HepG2 (cell line): ENCODE data around the gene PRR35. TPM values are rescaled to one million over a fixed set of nuclear protein-coding genes. Genes with fewer than 3 reads are reported as not detected.

Source experiments
- ATAC-seq: fragments of 200-7000 bp; cut with Tn5 transposase; 3 replicates; pipeline ENCODE4 v1.9.1; 2020; ENCODE audit warnings: mild to moderate bottlenecking, moderate library complexity
- BruUV-seq: library from RNA; stranded (reverse); fragments of 400-500 nt; replicated peaks from 2 replicates; lab custom pipeline; 2021; lab: Mats Ljungman, UMichigan
- CTCF ChIA-PET: fragments of 300-600 bp; formaldehyde crosslinking; extraction: SDS; loops from one replicate; lab custom pipeline; 2021; ENCODE audit warnings: low total read pairs, inconsistent platforms, low intra/inter-chr PET ratio; lab: Yijun Ruan, JAX
- POLR2A ChIA-PET: fragments of 350-600 bp; sonication (Branson Sonifier 250); formaldehyde crosslinking; loops from one replicate; lab custom pipeline; 2020; ENCODE audit warnings: antibody characterized with exemption, inconsistent platforms; lab: Yijun Ruan, JAX
- DNase-seq: peaks from one replicate; pipeline ENCODE4 v3.0.0-alpha.2; 2015; ENCODE audit warnings: low spot score
- FAIRE-seq: peaks from 3 replicates; lab custom pipeline; 2011; peaks lifted over from hg19 to GRCh38; lab: Jason Lieb, UNC
- H2AFZ ChIP-seq: one replicate; pipeline ENCODE4 v1.6.1; 2011; ENCODE audit warnings: low read length, inconsistent platforms
- H3K27ac ChIP-seq: fragments of 300-600 bp; 3 replicates; pipeline ENCODE4 v1.8.0; 2011; ENCODE audit warnings: mixed run types, mild to moderate bottlenecking, mixed read lengths, low read length, inconsistent platforms; ENCODE audit not compliant: insufficient read depth; ENCODE audit errors: extremely low read length
- H3K27me3 ChIP-seq, 2 experiments: fragments of 200-600 bp in 1 of 2; 2 replicates in 1 of 2; 3 replicates in 1 of 2; pipeline versions ENCODE4 v1.6.0 to v1.8.0; 2011; ENCODE audit warnings: low read length in 2 of 2, mild to moderate bottlenecking in 2 of 2, moderate library complexity in 2 of 2, inconsistent platforms in 1 of 2; ENCODE audit not compliant: insufficient read depth in 2 of 2, control insufficient read depth in 1 of 2
- H3K36me3 ChIP-seq, 2 experiments: fragments of 200-600 bp in 1 of 2; replicated peaks in 1 of 2; 2 replicates in 1 of 2; 3 replicates in 1 of 2; pipeline versions ENCODE4 v1.5.1 to v1.8.0; 2011; ENCODE audit warnings: low read length in 2 of 2, inconsistent platforms in 1 of 2; ENCODE audit not compliant: insufficient read depth in 2 of 2, control insufficient read depth in 1 of 2
- H3K4me1 ChIP-seq: 2 replicates; pipeline ENCODE4 v1.5.1; 2012; ENCODE audit warnings: low read length, inconsistent platforms; ENCODE audit not compliant: insufficient read depth
- H3K4me2 ChIP-seq: 2 replicates; pipeline ENCODE4 v1.6.0; 2011; ENCODE audit warnings: low read depth, low read length, inconsistent platforms
- H3K4me3 ChIP-seq, 3 experiments: fragments of 200-600 bp in 1 of 3; sonication (generic), shearing (Covaris generic) in 1 of 3; replicated peaks in 1 of 3; 2 replicates each; pipeline ENCODE4 v1.5.1; 2011 to 2016; ENCODE audit warnings: low read length in 3 of 3, inconsistent platforms in 2 of 3, low read depth in 2 of 3, mild to moderate bottlenecking in 2 of 3, control low read depth in 1 of 3, mixed read lengths in 1 of 3; ENCODE audit not compliant: insufficient read depth in 1 of 3
- H3K79me2 ChIP-seq: one replicate; pipeline ENCODE4 v1.6.1; 2011; ENCODE audit warnings: low read length, inconsistent platforms; ENCODE audit not compliant: insufficient read depth
- H3K9ac ChIP-seq: 2 replicates; pipeline ENCODE4 v1.6.0; 2011; ENCODE audit warnings: mild to moderate bottlenecking, low read depth, low read length, inconsistent platforms; ENCODE audit not compliant: insufficient read depth
- H3K9me3 ChIP-seq: 2 replicates; pipeline ENCODE4 v1.5.1; 2012; ENCODE audit warnings: mild to moderate bottlenecking, low read length
- H4K20me1 ChIP-seq: 2 replicates; pipeline ENCODE4 v1.6.0; 2011; ENCODE audit warnings: inconsistent platforms, mild to moderate bottlenecking, low read length, moderate library complexity; ENCODE audit not compliant: insufficient read depth
- ERF ChIP-seq: IDR thresholded peaks from 2 replicates; pipeline ENCODE4 v1.6.1; 2018; ENCODE audit warnings: missing biosample characterization, missing genetic modification reagents
- HCFC1 ChIP-seq: fragments of 150-350 bp; IDR thresholded peaks from 2 replicates; pipeline ENCODE4 v1.6.1; 2014; ENCODE audit warnings: low read depth, low read length
- PRPF4 ChIP-seq: fragments of 200-400 bp; formaldehyde crosslinking; IDR thresholded peaks from 2 replicates; pipeline ENCODE4 v1.6.1; 2016; ENCODE audit warnings: low read length, low read depth; ENCODE audit not compliant: poor library complexity, severe bottlenecking
- UBTF ChIP-seq: sonication (generic); formaldehyde crosslinking; IDR thresholded peaks from 2 replicates; pipeline ENCODE4 v1.4.0; 2020; ENCODE audit warnings: mild to moderate bottlenecking, missing genetic modification reagents
- ZNF776 ChIP-seq: sonication (generic); formaldehyde crosslinking; IDR thresholded peaks from 2 replicates; pipeline ENCODE4 v1.4.0; 2020; ENCODE audit warnings: mild to moderate bottlenecking, missing genetic modification reagents
- WGBS: methylation state at CpG from one replicate; pipeline ENCODE4 v1.1.6; 2017; ENCODE audit warnings: low lambda C conversion rate; 5-methylcytosine and 5-hydroxymethylcytosine counted together
- in situ Hi-C: cut with HindIII; loops from 2 replicates; pipeline ENCODE4 v1.10.0; 2017; ENCODE audit warnings: low pct_unique_long_range_greater_than_20kb; ENCODE audit not compliant: extremely low pct_ligation_motif_present
- intact Hi-C: fragments of 100-400 bp; cut with micrococcal nuclease; formaldehyde crosslinking; loops from one replicate; pipeline ENCODE4 v1.10.0; 2022; ENCODE audit not compliant: unreplicated experiment
- polyA plus RNA-seq, 8 experiments: library from polyadenylated mRNA; depleted of rRNA in 3 of 8; stranded (reverse) in 7 of 8; unstranded in 1 of 8; fragments of >200 nt; fragmentation: Illumina TruSeq in 4 of 8; extraction: Trizol in 4 of 8; gene quantifications; 2 replicates each; pipeline versions ENCODE4 v1.2.1 to v1.2.3, GENCODE V29; 2011 to 2016; ENCODE audit warnings: low read depth in 4 of 8, missing spikeins in 1 of 8, mixed read lengths in 1 of 8; ENCODE audit not compliant: insufficient read depth in 1 of 8
- total RNA-seq, 5 experiments: library from RNA; depleted of rRNA; stranded (reverse); fragments of >200 nt; fragmentation: Illumina TruSeq; extraction: Trizol; gene quantifications; 2 replicates each; pipeline ENCODE4 v1.2.3, GENCODE V29; 2016; ENCODE audit warnings: low read depth in 1 of 5
- TF ChIP-seq, protein P1 (sequence below): sonication (generic); formaldehyde crosslinking; IDR thresholded peaks from 2 replicates; pipeline ENCODE4 v1.5.0; 2020; ENCODE audit warnings: mild to moderate bottlenecking, missing genetic modification reagents, borderline replicate concordance

The PRR35 gene
- total and polyA plus RNA-seq, 2 of the 13 experiments (the other 11 are each of a cell fraction or from before 2014, with no cell fraction given): 0.07 to 0.16 TPM

GRCh38 chr16:544517-544916, 15.7 kb upstream of the PRR35 start:
- peak; percentile 13 for TF ChIP-seq PRPF4
- TF ChIP-seq ERF (CRISPR knock-in tag): no peak
- TF ChIP-seq HCFC1: no peak
- FAIRE-seq: no peak
- POLR2A ChIA-PET: interaction anchor here (1.2 to 2.6 kb wide), 3 partner anchors 10 to 42 kb away, joined by 3 to 17 read pairs (median 4); no protein-coding TSS in a partner anchor

DNA sequence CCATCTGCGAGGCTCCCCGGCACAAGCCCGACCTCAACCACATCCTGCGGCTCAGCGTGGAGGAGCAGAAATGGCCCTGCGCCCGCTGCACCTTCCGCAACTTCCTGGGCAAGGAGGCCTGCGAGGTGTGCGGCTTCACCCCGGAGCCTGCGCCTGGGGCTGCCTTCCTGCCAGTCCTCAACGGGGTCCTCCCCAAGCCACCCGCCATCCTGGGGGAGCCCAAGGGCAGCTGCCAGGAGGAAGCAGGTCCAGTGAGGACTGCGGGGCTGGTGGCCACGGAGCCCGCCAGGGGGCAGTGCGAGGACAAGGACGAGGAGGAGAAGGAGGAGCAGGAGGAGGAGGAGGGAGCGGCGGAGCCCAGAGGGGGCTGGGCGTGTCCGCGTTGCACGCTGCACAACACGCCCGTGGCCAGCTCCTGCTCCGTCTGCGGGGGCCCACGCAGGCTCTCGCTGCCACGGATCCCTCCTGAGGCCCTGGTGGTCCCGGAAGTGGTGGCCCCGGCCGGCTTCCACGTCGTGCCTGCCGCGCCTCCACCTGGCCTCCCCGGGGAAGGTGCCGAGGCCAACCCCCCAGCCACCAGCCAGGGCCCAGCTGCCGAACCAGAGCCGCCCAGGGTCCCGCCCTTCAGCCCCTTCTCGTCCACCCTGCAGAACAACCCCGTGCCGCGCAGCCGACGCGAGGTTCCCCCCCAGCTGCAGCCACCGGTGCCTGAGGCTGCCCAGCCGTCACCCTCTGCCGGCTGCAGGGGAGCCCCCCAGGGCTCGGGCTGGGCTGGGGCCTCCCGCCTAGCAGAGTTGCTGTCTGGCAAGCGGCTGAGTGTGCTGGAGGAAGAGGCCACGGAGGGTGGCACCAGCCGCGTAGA, 13.1 kb upstream of the PRR35 start:
- H3K4me1 ChIP-seq: peaks cover 21% of the 10 kb centered on the region
- in situ Hi-C loops (no loop called here), intact Hi-C loops (no loop called here)
- H3K4me3 ChIP-seq: no peak overlapping the region
- no peaks in the 10 kb centered on the region for H3K27me3 ChIP-seq
- H3K36me3 ChIP-seq: peaks cover 5 to 8% of the 10 kb centered on the region in 2 experiments; a peak in 2 of 5 replicates
- FAIRE-seq: no peak
- ChIA-PET POLR2A (interaction anchor here (1.5 kb wide), 1 partner anchor 13 kb away, joined by 5 read pairs; no protein-coding TSS in a partner anchor), CTCF (interaction anchor here (1.1 kb wide), 1 partner anchor 64 kb away, joined by 3 read pairs; no protein-coding TSS in a partner anchor)
- ATAC-seq: peak; percentile 3; the same call in 1 of the 3 replicates
- BruUV-seq: no TSS peak
- no peak overlapping the region for H3K4me2 ChIP-seq
- no peak overlapping the region for H3K9ac ChIP-seq
- H3K27ac ChIP-seq: no peak overlapping the region
- H2AFZ ChIP-seq: no peak overlapping the region
- H3K9me3 ChIP-seq: no peaks in the 10 kb centered on the region
- H3K79me2 ChIP-seq: peaks cover 23% of the 10 kb centered on the region
- no peak for DNase-seq
- H4K20me1 ChIP-seq: no peaks in the 10 kb centered on the region
- 93% methylated on average over 31 of the region's 60 CpGs for WGBS
- no peak for TF ChIP-seq ZNF776 (CRISPR knock-in tag)
- TF ChIP-seq, protein P1, sequence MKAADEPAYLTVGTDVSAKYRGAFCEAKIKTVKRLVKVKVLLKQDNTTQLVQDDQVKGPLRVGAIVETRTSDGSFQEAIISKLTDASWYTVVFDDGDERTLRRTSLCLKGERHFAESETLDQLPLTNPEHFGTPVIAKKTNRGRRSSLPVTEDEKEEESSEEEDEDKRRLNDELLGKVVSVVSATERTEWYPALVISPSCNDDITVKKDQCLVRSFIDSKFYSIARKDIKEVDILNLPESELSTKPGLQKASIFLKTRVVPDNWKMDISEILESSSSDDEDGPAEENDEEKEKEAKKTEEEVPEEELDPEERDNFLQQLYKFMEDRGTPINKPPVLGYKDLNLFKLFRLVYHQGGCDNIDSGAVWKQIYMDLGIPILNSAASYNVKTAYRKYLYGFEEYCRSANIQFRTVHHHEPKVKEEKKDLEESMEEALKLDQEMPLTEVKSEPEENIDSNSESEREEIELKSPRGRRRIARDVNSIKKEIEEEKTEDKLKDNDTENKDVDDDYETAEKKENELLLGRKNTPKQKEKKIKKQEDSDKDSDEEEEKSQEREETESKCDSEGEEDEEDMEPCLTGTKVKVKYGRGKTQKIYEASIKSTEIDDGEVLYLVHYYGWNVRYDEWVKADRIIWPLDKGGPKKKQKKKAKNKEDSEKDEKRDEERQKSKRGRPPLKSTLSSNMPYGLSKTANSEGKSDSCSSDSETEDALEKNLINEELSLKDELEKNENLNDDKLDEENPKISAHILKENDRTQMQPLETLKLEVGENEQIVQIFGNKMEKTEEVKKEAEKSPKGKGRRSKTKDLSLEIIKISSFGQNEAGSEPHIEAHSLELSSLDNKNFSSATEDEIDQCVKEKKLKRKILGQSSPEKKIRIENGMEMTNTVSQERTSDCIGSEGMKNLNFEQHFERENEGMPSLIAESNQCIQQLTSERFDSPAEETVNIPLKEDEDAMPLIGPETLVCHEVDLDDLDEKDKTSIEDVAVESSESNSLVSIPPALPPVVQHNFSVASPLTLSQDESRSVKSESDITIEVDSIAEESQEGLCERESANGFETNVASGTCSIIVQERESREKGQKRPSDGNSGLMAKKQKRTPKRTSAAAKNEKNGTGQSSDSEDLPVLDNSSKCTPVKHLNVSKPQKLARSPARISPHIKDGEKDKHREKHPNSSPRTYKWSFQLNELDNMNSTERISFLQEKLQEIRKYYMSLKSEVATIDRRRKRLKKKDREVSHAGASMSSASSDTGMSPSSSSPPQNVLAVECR (CRISPR knock-in tag): 0 out of 2 replicates have a peak, but pooled peaks have one; percentile 15
- no peak for TF ChIP-seq UBTF (CRISPR knock-in tag)

More at GRCh38 chr16:544517-544916, 15.7 kb upstream of the PRR35 start:
- peaks cover 6 to 8% of the 10 kb centered on the region in 2 experiments; a peak in 2 of 5 replicates for H3K36me3 ChIP-seq
- H3K4me1 ChIP-seq: peaks cover 21% of the 10 kb centered on the region
- no peak overlapping the region for H3K4me2 ChIP-seq
- BruUV-seq: no TSS peak
- H3K4me3 ChIP-seq: no peak overlapping the region
- peaks cover 29% of the 10 kb centered on the region for H3K79me2 ChIP-seq
- H2AFZ ChIP-seq: no peak overlapping the region
- no peak for ATAC-seq
- no peaks in the 10 kb centered on the region for H4K20me1 ChIP-seq
- no peaks in the 10 kb centered on the region for H3K27me3 ChIP-seq
- peak overlapping the region; percentile 85 for H3K27ac ChIP-seq
- in situ Hi-C loops (no loop called here), intact Hi-C loops (no loop called here)
- H3K9me3 ChIP-seq: no peaks in the 10 kb centered on the region
- 99% methylated on average over 45 of the region's 46 CpGs for WGBS
- CTCF ChIA-PET: no interaction called here
- no peak overlapping the region for H3K9ac ChIP-seq
- no peak for DNase-seq
